Left renal pelvis (tissue), 4 donors: ENCODE results near the gene PDCD6IP. TPM values are rescaled to one million over a fixed set of nuclear protein-coding genes. Genes with fewer than 3 reads are reported as not detected.
A peak's percentile ranks its signal among the peaks of the same experiment; 100 is the strongest.

Experiments
- DNase-seq, 4 donors: peaks; one replicate each; pipeline ENCODE4 v3.0.0-alpha.2; 2013; ENCODE audit warnings: low read depth in 4 of 4, low spot score in 3 of 4
- polyA plus RNA-seq, 4 donors: library from polyadenylated mRNA; unstranded; fragments of 120-200 nt; gene quantifications; one replicate each; pipeline ENCODE4 v1.2.1, GENCODE V29; 2013; ENCODE audit not compliant: insufficient read length in 4 of 4

Gene PDCD6IP
- polyA plus RNA-seq, 4 donors: 155 to 171 (median 162) TPM

GRCh38 chr3:33886015-33886414 lies 87.6 kb downstream of the PDCD6IP start:
- no peak for DNase-seq

- DNase-seq: no peak
Measured at GRCh38 chr3:33887478-33887877, 89.0 kb downstream of the PDCD6IP start.

GRCh38 chr3:33889394-33890039 lies 91.1 kb downstream of the PDCD6IP start:
- DNase-seq: no peak

- no peak for DNase-seq
Measured at GRCh38 chr3:33892655-33893054, 94.2 kb downstream of the PDCD6IP start.

- no peak for DNase-seq
Measured at GRCh38 chr3:33895658-33896057, 97.2 kb downstream of the PDCD6IP start.

- DNase-seq: no peak
Measured at GRCh38 chr3:33897306-33897705, 98.9 kb downstream of the PDCD6IP start.

- no peak for DNase-seq
Measured at GRCh38 chr3:33898901-33899300, 100.5 kb downstream of the PDCD6IP start.

- DNase-seq: no peak
Measured at GRCh38 chr3:33900440-33900808, 102.0 kb downstream of the PDCD6IP start.

- no peak for DNase-seq
Measured at GRCh38 chr3:33900809-33901505, 102.5 kb downstream of the PDCD6IP start.

- no peak for DNase-seq
Measured at GRCh38 chr3:33901862-33902563, 103.6 kb downstream of the PDCD6IP start.

GRCh38 chr3:33904730-33905129 lies 106.3 kb downstream of the PDCD6IP start:
- DNase-seq: no peak

- no peak for DNase-seq
Measured at GRCh38 chr3:33908250-33908851, 109.9 kb downstream of the PDCD6IP start.

GRCh38 chr3:33909547-33909946 lies 111.1 kb downstream of the PDCD6IP start:
- DNase-seq: no peak

- no peak for DNase-seq
Measured at GRCh38 chr3:33910031-33910430, 111.6 kb downstream of the PDCD6IP start.

- no peak for DNase-seq
Measured at GRCh38 chr3:33911525-33912322, 113.3 kb downstream of the PDCD6IP start.

GRCh38 chr3:33914212-33914611 lies 115.8 kb downstream of the PDCD6IP start:
- DNase-seq: no peak

GRCh38 chr3:33914731-33915379 lies 116.4 kb downstream of the PDCD6IP start:
- DNase-seq: no peak

- peak in 3 of 4 donors; percentile 16 to 24 (median 22) for DNase-seq
Measured at GRCh38 chr3:33915796-33916546, 117.5 kb downstream of the PDCD6IP start.

- DNase-seq: no peak
Measured at GRCh38 chr3:33918126-33918756, 119.8 kb downstream of the PDCD6IP start.
